ENCODE measurements around the gene CREB5. TPM values are rescaled to one million over a fixed set of nuclear protein-coding genes. Genes with fewer than 3 reads are reported as not detected.

The CREB5 gene
- total RNA-seq, 1 donor from 2014 or later, result 10.3 TPM

DNA sequence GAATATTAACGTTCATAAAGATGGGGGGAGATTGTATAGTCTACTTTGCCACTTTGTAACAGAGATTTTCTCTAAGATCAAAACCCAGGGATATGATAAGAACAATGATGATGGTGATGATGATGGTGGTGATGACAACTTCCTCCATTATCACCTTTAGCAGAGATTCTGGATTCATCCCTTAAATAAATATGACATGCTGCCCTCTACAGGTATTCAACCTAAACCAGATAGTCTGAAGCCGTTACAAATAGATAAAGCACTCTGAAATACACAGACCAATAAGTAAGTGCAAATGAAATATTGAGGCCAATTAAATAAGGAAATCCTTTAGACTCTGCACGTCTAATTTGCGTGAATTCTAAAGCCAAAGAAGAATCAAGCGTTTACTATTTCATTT is 211.5 kb downstream of the CREB5 start:
- no peaks in the 10 kb centered on the region for H3K9me3 ChIP-seq
- TF ChIP-seq, protein P1, sequence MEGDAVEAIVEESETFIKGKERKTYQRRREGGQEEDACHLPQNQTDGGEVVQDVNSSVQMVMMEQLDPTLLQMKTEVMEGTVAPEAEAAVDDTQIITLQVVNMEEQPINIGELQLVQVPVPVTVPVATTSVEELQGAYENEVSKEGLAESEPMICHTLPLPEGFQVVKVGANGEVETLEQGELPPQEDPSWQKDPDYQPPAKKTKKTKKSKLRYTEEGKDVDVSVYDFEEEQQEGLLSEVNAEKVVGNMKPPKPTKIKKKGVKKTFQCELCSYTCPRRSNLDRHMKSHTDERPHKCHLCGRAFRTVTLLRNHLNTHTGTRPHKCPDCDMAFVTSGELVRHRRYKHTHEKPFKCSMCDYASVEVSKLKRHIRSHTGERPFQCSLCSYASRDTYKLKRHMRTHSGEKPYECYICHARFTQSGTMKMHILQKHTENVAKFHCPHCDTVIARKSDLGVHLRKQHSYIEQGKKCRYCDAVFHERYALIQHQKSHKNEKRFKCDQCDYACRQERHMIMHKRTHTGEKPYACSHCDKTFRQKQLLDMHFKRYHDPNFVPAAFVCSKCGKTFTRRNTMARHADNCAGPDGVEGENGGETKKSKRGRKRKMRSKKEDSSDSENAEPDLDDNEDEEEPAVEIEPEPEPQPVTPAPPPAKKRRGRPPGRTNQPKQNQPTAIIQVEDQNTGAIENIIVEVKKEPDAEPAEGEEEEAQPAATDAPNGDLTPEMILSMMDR (IDR thresholded peaks at IDR 0.05), result no peak
- no peaks in the 10 kb centered on the region for H3K27me3 ChIP-seq (ENCODE audit: low read depth)
- ATAC-seq (no peak), DNase-seq (no peak)
- H3K4me1 ChIP-seq, result no peaks in the 10 kb centered on the region
- no peak overlapping the region for H3K4me3 ChIP-seq
- no peak overlapping the region for H3K27ac ChIP-seq
- H3K36me3 ChIP-seq, result no peaks in the 10 kb centered on the region
- intact Hi-C loops (cut with DNase I), result no loop called here

DNA sequence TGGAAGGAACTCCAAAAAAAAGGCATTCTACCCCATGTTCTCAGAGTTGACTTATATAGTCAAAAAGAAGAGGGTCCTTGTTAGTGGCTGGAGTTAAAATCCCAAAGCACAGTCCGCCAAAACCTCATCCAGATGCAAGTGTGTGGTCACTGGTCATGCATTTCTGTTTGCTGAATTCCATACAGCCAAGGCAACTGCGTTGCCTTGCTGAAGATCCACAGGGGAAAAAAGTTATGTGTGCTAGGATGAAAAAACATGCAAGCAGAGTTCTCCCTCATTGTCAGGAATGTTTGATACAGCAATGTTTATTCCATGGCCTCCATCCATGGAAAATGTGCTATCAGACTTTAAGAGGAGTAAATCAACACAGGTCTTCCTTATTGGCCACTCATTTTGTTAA is 213.1 kb downstream of the CREB5 start:
- no peaks in the 10 kb centered on the region for H3K9me3 ChIP-seq
- ATAC-seq (no peak), DNase-seq (no peak)
- intact Hi-C loops (cut with DNase I), result no loop called here
- H3K36me3 ChIP-seq, result no peaks in the 10 kb centered on the region
- TF ChIP-seq, protein P1 (IDR thresholded peaks at IDR 0.05), result no peak
- no peak overlapping the region for H3K27ac ChIP-seq
- H3K4me3 ChIP-seq, result no peak overlapping the region
- H3K4me1 ChIP-seq, result no peaks in the 10 kb centered on the region
- no peaks in the 10 kb centered on the region for H3K27me3 ChIP-seq (ENCODE audit: low read depth)

DNA sequence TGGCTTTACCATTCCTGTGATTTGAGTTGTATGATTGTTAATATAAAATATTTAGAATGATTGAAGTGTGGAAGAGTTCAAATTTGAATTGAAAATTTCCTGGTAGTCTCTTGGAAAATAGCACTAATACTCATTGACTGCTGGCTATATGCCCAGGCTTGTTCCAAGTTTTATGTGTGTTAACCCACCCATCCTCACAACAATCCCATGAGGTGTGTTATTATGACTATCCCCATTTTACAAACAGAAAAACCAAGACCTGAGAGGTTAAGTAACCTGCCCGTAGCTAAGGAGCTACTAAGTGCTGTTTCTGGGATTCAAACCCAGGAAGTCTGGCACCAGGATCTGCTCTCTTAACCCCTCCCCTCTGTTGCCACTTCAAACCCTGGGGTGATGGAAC is 213.9 kb downstream of the CREB5 start:
- no peaks in the 10 kb centered on the region for H3K4me1 ChIP-seq
- no peaks in the 10 kb centered on the region for H3K27me3 ChIP-seq (ENCODE audit: low read depth)
- H3K27ac ChIP-seq, result no peak overlapping the region
- no peak overlapping the region for H3K4me3 ChIP-seq
- ATAC-seq (no peak), DNase-seq (no peak)
- no peaks in the 10 kb centered on the region for H3K36me3 ChIP-seq
- intact Hi-C loops (cut with DNase I), result no loop called here
- TF ChIP-seq, protein P1 (IDR thresholded peaks at IDR 0.05), result no peak
- no peaks in the 10 kb centered on the region for H3K9me3 ChIP-seq

DNA sequence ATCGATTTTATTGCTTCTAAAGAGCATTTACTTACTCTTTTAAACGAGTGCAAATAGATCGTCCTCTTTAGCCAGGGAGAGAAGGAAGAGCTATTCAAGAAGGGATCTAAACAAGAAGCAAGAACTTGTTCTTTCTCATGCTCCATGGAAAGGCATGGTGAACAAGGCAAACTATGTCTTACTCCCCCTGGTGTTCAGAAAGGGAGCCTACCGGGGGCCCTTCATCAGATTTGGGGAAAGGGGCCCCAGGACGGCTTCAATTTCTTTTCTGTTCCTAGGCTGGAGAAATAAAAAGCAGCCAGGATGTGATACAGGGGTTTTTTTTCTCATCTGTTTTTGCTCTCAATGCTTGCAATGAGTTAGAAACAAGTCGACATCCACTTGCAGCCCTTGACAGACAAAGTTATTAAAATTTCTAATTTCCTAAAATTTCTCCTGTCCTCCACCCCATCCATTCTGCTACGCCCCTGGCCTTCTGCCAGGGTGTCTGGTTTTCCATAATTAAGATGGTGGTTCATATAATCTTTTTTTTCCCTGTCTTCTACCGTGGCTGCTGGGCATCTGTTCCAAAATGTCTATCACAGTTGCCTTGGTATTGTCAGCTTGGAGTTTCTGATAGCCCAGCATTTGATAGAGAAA is 214.4 kb downstream of the CREB5 start:
- H3K9me3 ChIP-seq, result no peaks in the 10 kb centered on the region
- no peaks in the 10 kb centered on the region for H3K27me3 ChIP-seq (ENCODE audit: low read depth)
- H3K4me3 ChIP-seq, result no peak overlapping the region
- TF ChIP-seq, protein P1 (IDR thresholded peaks at IDR 0.05), result peak; percentile 70
- peak; percentile 61 to 69 for ATAC-seq
- H3K27ac ChIP-seq, result no peak overlapping the region
- intact Hi-C loops (cut with DNase I), result no loop called here
- no peak for DNase-seq
- H3K36me3 ChIP-seq, result no peaks in the 10 kb centered on the region
- H3K4me1 ChIP-seq, result no peaks in the 10 kb centered on the region

DNA sequence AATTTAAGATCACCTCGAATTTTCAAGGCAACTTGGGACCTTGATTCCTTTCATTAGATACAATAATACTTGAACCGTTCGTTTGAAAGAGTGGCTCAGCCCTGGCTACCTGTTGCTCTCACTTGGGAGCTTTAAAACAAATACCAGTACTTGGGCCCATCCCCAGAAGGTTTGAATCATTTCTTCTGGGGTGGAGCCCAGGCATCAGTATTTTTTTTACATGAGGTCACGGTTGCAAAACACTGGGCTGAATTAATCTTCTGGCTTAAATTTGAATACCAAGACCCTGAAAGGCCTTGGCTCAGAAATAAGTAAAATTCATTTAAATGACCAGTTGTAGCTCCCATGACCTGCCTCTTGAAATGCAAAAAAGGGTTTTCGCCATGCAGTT is 214.9 kb downstream of the CREB5 start:
- DNase-seq (no peak), ATAC-seq (no peak)
- TF ChIP-seq, protein P1 (IDR thresholded peaks at IDR 0.05), result no peak
- intact Hi-C loops (cut with DNase I), result no loop called here
- no peaks in the 10 kb centered on the region for H3K9me3 ChIP-seq
- H3K36me3 ChIP-seq, result no peaks in the 10 kb centered on the region
- H3K27me3 ChIP-seq (ENCODE audit: low read depth), result no peaks in the 10 kb centered on the region
- no peaks in the 10 kb centered on the region for H3K4me1 ChIP-seq
- no peak overlapping the region for H3K27ac ChIP-seq
- H3K4me3 ChIP-seq, result no peak overlapping the region

Measured in lower lobe of right lung (tissue), 2 donors.